GM10266 (cell line): ENCODE measurements around the gene RDH13.

Source experiments
- DNase-seq: peaks from one replicate; pipeline ENCODE4 v3.0.0; 2012; ENCODE audit errors: extremely low spot score
- CTCF ChIP-seq: IDR thresholded peaks from 2 replicates; pipeline ENCODE4 v1.5.1; 2012; ENCODE audit warnings: mild to moderate bottlenecking, low read depth; ENCODE audit not compliant: control insufficient read depth, insufficient read depth; ENCODE audit errors: missing control alignments

RDH13 gene

GRCh38 chr19:55058781-55059610 lies 4.0 kb downstream of the RDH13 start:
- no peak for TF ChIP-seq CTCF
- no peak for DNase-seq

GRCh38 chr19:55056827-55057226 lies 6.1 kb downstream of the RDH13 start:
- no peak for TF ChIP-seq CTCF
- no peak for DNase-seq

DNA sequence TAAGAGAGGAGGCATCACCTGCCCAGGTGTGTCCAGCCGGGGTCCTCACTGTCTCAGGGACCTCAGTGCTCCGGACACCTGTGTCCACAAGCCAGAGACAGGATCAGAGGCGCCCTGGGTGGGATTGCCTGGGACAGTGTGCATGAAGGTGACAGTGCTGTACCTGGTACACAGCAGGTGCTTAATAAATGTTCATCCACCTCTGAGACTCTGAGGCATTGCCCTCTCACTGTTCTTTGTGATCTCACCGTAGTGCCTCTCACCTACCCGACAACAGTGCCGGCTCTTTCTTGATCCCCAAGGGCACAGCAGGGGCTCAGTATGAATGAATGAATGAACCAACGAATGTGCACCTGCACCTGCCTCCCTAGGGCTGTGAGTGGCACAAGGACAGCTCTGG lies 9.2 kb downstream of the RDH13 start:
- no peak for TF ChIP-seq CTCF
- no peak for DNase-seq

- TF ChIP-seq CTCF: no peak
- DNase-seq: no peak
Measured at GRCh38 chr19:55050749-55051532, 12.0 kb downstream of the RDH13 start.

GRCh38 chr19:55048446-55048845 lies 14.5 kb downstream of the RDH13 start:
- no peak for DNase-seq
- TF ChIP-seq CTCF: no peak

DNA sequence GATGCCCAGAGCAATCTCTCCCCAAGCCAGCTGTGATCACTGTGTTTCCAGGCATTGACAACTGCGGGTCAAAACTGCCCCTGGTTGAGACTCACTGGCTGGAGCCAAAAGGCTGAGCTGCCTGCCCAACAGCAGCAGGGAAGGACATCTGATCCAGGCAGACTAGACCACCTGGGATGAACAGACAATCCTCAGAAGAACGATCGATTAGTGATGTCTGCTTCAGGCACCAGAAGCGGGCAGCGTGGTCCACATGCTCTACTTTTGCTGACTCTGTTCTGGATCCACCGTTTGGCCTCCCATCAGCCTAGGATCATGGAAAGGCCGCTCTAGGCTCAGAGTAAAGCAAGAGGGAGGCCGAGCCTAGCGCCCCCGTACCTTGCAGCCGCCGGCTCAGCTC lies 15.0 kb downstream of the RDH13 start:
- no peak for TF ChIP-seq CTCF
- DNase-seq: no peak

- no peak for DNase-seq
- no peak for TF ChIP-seq CTCF
Measured at GRCh38 chr19:55046975-55047622, 15.8 kb downstream of the RDH13 start.
